Endothelial cell of umbilical vein (primary cell): ENCODE measurements around the gene SFXN2. TPM values are rescaled to one million over a fixed set of nuclear protein-coding genes. Genes with fewer than 3 reads are reported as not detected.

Source experiments
- BruUV-seq: library from RNA; stranded (reverse); fragments of 400-500 nt; replicated peaks from 2 replicates; lab custom pipeline; 2021; lab: Mats Ljungman, UMichigan
- CTCF ChIA-PET: fragments of 300-600, 350-600 bp; sonication (Branson Sonifier 250); formaldehyde crosslinking; loops from one replicate; lab custom pipeline; 2021; ENCODE audit warnings: antibody characterized with exemption, inconsistent platforms; lab: Charles Lee
- POLR2A ChIA-PET: fragments of 300-600, 350-600 bp; sonication (Branson Sonifier 250); formaldehyde crosslinking; loops from one replicate; lab custom pipeline; 2021; ENCODE audit warnings: antibody characterized with exemption, inconsistent platforms; lab: Charles Lee
- DNase-seq: peaks from one replicate; pipeline ENCODE4 v3.0.0-alpha.2; 2011; ENCODE audit warnings: low read depth, low spot score
- FAIRE-seq: peaks from 2 replicates; lab custom pipeline; 2011; peaks lifted over from hg19 to GRCh38; lab: Jason Lieb, UNC
- H2AFZ ChIP-seq: 2 replicates; pipeline ENCODE4 v1.6.0; 2012; ENCODE audit warnings: low read depth, low read length, control low read depth, inconsistent platforms
- H3K27ac ChIP-seq: 2 replicates; pipeline ENCODE4 v1.5.1; 2011; ENCODE audit warnings: low read depth, mild to moderate bottlenecking, control low read depth, low read length, moderate library complexity; ENCODE audit not compliant: insufficient read depth
- H3K27me3 ChIP-seq, 2 experiments: 2 replicates each; pipeline versions ENCODE4 v1.6.0 to v1.6.1; 2011; ENCODE audit warnings: low read length in 2 of 2, mixed read lengths in 1 of 2; ENCODE audit not compliant: control insufficient read depth in 2 of 2, insufficient read depth in 2 of 2
- H3K36me3 ChIP-seq, 2 experiments: 2 replicates in 1 of 2; 3 replicates in 1 of 2; pipeline ENCODE4 v1.5.1; 2011; ENCODE audit warnings: low read length in 2 of 2, mild to moderate bottlenecking in 1 of 2, moderate library complexity in 1 of 2; ENCODE audit not compliant: control insufficient read depth in 2 of 2, insufficient read depth in 2 of 2; ENCODE audit errors: extremely low read depth in 1 of 2
- H3K4me1 ChIP-seq: 3 replicates; pipeline ENCODE4 v1.5.1; 2011; ENCODE audit warnings: mild to moderate bottlenecking, low read length; ENCODE audit not compliant: control insufficient read depth, insufficient read depth; ENCODE audit errors: extremely low read depth
- H3K4me2 ChIP-seq: 2 replicates; pipeline ENCODE4 v1.6.1; 2011; ENCODE audit warnings: low read length, control low read depth, mixed read lengths; ENCODE audit not compliant: insufficient read depth
- H3K4me3 ChIP-seq, 3 experiments: fragments of 200-600 bp in 1 of 3; sonication (generic), shearing (Covaris generic) in 1 of 3; replicated peaks in 1 of 3; 2 replicates each; pipeline ENCODE4 v1.5.1; 2011 to 2016; ENCODE audit warnings: control low read depth in 3 of 3, low read length in 3 of 3, mild to moderate bottlenecking in 2 of 3, inconsistent platforms in 1 of 3, low read depth in 1 of 3, moderate library complexity in 1 of 3; ENCODE audit not compliant: insufficient read depth in 1 of 3
- H3K79me2 ChIP-seq: 2 replicates; pipeline ENCODE4 v1.6.0; 2012; ENCODE audit warnings: low read length, inconsistent platforms; ENCODE audit not compliant: control insufficient read depth, insufficient read depth
- H3K9ac ChIP-seq: replicated peaks from 2 replicates; pipeline ENCODE3; 2011; ENCODE audit warnings: low read length, control low read depth; ENCODE audit not compliant: insufficient read depth; ENCODE audit errors: extremely low read depth
- H3K9me1 ChIP-seq: replicated peaks from 3 replicates; pipeline ENCODE4 v1.6.0; 2011; ENCODE audit warnings: mild to moderate bottlenecking, low read length; ENCODE audit not compliant: control insufficient read depth, insufficient read depth; ENCODE audit errors: extremely low read depth
- H3K9me3 ChIP-seq: replicated peaks from 2 replicates; pipeline ENCODE4 v1.5.1; 2012; ENCODE audit warnings: low read length, inconsistent platforms; ENCODE audit not compliant: control insufficient read depth, insufficient read depth
- H4K20me1 ChIP-seq: replicated peaks from 2 replicates; pipeline ENCODE3; 2011; ENCODE audit warnings: mild to moderate bottlenecking, low read length; ENCODE audit not compliant: control insufficient read depth, insufficient read depth; ENCODE audit errors: extremely low read depth
- CTCF ChIP-seq, 2 donors: IDR thresholded peaks; 1 replicate in 1 of 2; 2 replicates in 1 of 2; pipeline ENCODE4 v1.5.1; 2011; ENCODE audit warnings: low read length in 2 of 2, mild to moderate bottlenecking in 2 of 2, moderate library complexity in 2 of 2, control low read depth in 1 of 2, inconsistent platforms in 1 of 2, low read depth in 1 of 2; ENCODE audit not compliant: insufficient read depth in 1 of 2; ENCODE audit errors: extremely low read depth in 1 of 2
- EZH2 ChIP-seq: IDR thresholded peaks from 2 replicates; pipeline ENCODE4 v1.6.1; 2012; ENCODE audit warnings: borderline replicate concordance, low read depth, mild to moderate bottlenecking, moderate library complexity, low read length, inconsistent platforms; ENCODE audit not compliant: severe bottlenecking
- FOS ChIP-seq: IDR thresholded peaks from 2 replicates; pipeline ENCODE4 v1.6.1; 2011; ENCODE audit warnings: mild to moderate bottlenecking, low read length, moderate library complexity, borderline replicate concordance; ENCODE audit not compliant: insufficient read depth
- GATA2 ChIP-seq: IDR thresholded peaks from 2 replicates; pipeline ENCODE4 v1.7.0; 2011; ENCODE audit warnings: low read depth, mild to moderate bottlenecking, moderate library complexity, mixed read lengths, low read length; ENCODE audit not compliant: insufficient read length, insufficient read depth
- JUN ChIP-seq: IDR thresholded peaks from 2 replicates; pipeline ENCODE4 v1.6.1; 2011; ENCODE audit warnings: borderline replicate concordance, low read depth; ENCODE audit not compliant: insufficient read length, insufficient read depth
- MYC ChIP-seq: IDR thresholded peaks from one replicate; pipeline ENCODE4 v1.6.1; 2011; ENCODE audit warnings: mild to moderate bottlenecking, low read depth, low read length
- POLR2A ChIP-seq: IDR thresholded peaks from 2 replicates; pipeline ENCODE4 v1.6.1; 2012; ENCODE audit warnings: low read depth, mild to moderate bottlenecking, control low read depth, low read length
- POLR2AphosphoS5 ChIP-seq: IDR thresholded peaks from 2 replicates; pipeline ENCODE4 v1.6.1; 2012; ENCODE audit warnings: low read depth, mild to moderate bottlenecking, control low read depth, low read length, moderate library complexity; ENCODE audit not compliant: insufficient read depth
- dilution Hi-C: fragments of 300-500 bp; cut with MboI; formaldehyde crosslinking; loops from one replicate; pipeline ENCODE4 v1.15.0; 2019; ENCODE audit warnings: low sequenced_read_pairs; ENCODE audit not compliant: extremely low pct_ligation_motif_present
- intact Hi-C: fragments of 100-400 bp; cut with micrococcal nuclease; formaldehyde crosslinking; loops from one replicate; pipeline ENCODE4 v1.10.0; 2022
- polyA plus RNA-seq, 4 experiments: library from polyadenylated mRNA; depleted of rRNA in 3 of 4; stranded (reverse) in 3 of 4; unstranded in 1 of 4; fragments of >200 nt; gene quantifications; 2 replicates each; pipeline versions ENCODE4 v1.2.1 to v1.2.3, GENCODE V29; 2011 to 2012; ENCODE audit warnings: missing spikeins in 1 of 4
- total RNA-seq: library from RNA; stranded (reverse); gene quantifications from 2 replicates; pipeline ENCODE4 v1.2.3, GENCODE V29; 2021
- TF ChIP-seq, protein P1 (sequence below): IDR thresholded peaks from 2 replicates; pipeline ENCODE4 v1.6.1; 2011; ENCODE audit not compliant: insufficient read depth, insufficient read length

SFXN2 gene
- total and polyA plus RNA-seq, 2 donors (not counting 3 experiments of a cell fraction or from before 2014, with no cell fraction given), result 9.8 to 17.0 TPM

GRCh38 chr10:102720775-102721301 lies 6.4 kb downstream of the SFXN2 start:
- Histone ChIP-seq H3K27me3 (no peaks in the 10 kb centered on the region), H3K9ac (no peak overlapping the region), H3K4me3 (no peak overlapping the region), H3K79me2 (peaks cover 3% of the 10 kb centered on the region), H3K9me1 (no peaks in the 10 kb centered on the region), H2AFZ (no peak overlapping the region), H3K4me2 (no peak overlapping the region), H3K9me3 (no peaks in the 10 kb centered on the region), H4K20me1 (no peaks in the 10 kb centered on the region), H3K36me3 (no peaks in the 10 kb centered on the region), H3K4me1 (peaks cover 5% of the 10 kb centered on the region), H3K27ac (no peak overlapping the region)
- TF ChIP-seq FOS (no peak), GATA2 (no peak), POLR2AphosphoS5 (no peak), MYC (no peak), CTCF (IDR thresholded peaks at IDR 0.05; ENCODE audit: extremely low read depth in 1 of 2, insufficient read depth in 1 of 2, low read depth in 1 of 2, low read length in 2 of 2) (no peak), JUN (no peak), POLR2A (no peak), EZH2 (no peak)
- TF ChIP-seq, protein P1, sequence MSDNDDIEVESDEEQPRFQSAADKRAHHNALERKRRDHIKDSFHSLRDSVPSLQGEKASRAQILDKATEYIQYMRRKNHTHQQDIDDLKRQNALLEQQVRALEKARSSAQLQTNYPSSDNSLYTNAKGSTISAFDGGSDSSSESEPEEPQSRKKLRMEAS, result no peak
- intact Hi-C loops (no loop called here), dilution Hi-C loops (no loop called here)
- DNase-seq (no peak), FAIRE-seq (no peak)
- ChIA-PET POLR2A (interaction anchor here (0.6 kb wide), 1 partner anchor 37 kb away, joined by 7 read pairs; no protein-coding TSS in a partner anchor), CTCF (interaction anchor here (0.6 to 3.1 kb wide), 4 partner anchors 10 to 181 kb away, joined by 3 to 15 read pairs (median 8); no protein-coding TSS in a partner anchor)
- no TSS peak for BruUV-seq
